Coronary artery (tissue), 2 donors: ENCODE measurements around the gene HCRT.
A peak's percentile ranks its signal among the peaks of the same experiment; 100 is the strongest.

Source experiments
- DNase-seq: peaks from one replicate; pipeline ENCODE4 v3.0.0-alpha.2; 2017; ENCODE audit warnings: low spot score
- H3K27ac ChIP-seq, 2 donors: fragments of 200-600 bp; sonication (generic); one replicate each; pipeline ENCODE4 v1.5.1; 2016 to 2019
- H3K4me3 ChIP-seq: fragments of 200-600 bp; sonication (generic); 2 replicates; pipeline ENCODE4 v1.5.1; 2016; ENCODE audit warnings: mild to moderate bottlenecking, moderate library complexity
- CTCF ChIP-seq: fragments of 200-600 bp; sonication (generic); IDR thresholded peaks from one replicate; pipeline ENCODE4 v1.5.1; 2019; ENCODE audit warnings: antibody characterized with exemption

HCRT gene

GRCh38 chr17:42184713-42185620, at the start of gene HCRT:
HCRT (minus strand) TSS chr17:42185452; CDS start chr17:42185365, 87 bp downstream.
- TF ChIP-seq CTCF: no peak
- Histone ChIP-seq H3K4me3 (peak within 1 kb of the TSS; percentile 79), H3K27ac (peak within 1 kb of the TSS; percentile 45 to 81)
- no peak for DNase-seq

- H3K4me3 ChIP-seq: no peak overlapping the region
- H3K27ac ChIP-seq: no peak overlapping the region
- TF ChIP-seq CTCF: no peak
- no peak for DNase-seq
Observed at GRCh38 chr17:42233994-42234393, 48.7 kb upstream of the HCRT start.

- no peak for TF ChIP-seq CTCF
- DNase-seq: no peak
- Histone ChIP-seq H3K27ac (no peak overlapping the region), H3K4me3 (no peak overlapping the region)
Observed at GRCh38 chr17:42233156-42233555, 47.9 kb upstream of the HCRT start.

GRCh38 chr17:42230225-42230624, 45.0 kb upstream of the HCRT start:
- DNase-seq: no peak
- TF ChIP-seq CTCF: no peak

GRCh38 chr17:42227849-42228700, 42.8 kb upstream of the HCRT start:
- DNase-seq: no peak
- Histone ChIP-seq H3K27ac (peak overlapping the region in 1 of 2 donors; percentile 31), H3K4me3 (no peak overlapping the region)
- TF ChIP-seq CTCF: no peak

More at GRCh38 chr17:42230225-42230624, 45.0 kb upstream of the HCRT start:
- Histone ChIP-seq H3K27ac (no peak overlapping the region), H3K4me3 (no peak overlapping the region)

GRCh38 chr17:42225646-42226045, 40.4 kb upstream of the HCRT start:
- TF ChIP-seq CTCF: no peak
- Histone ChIP-seq H3K4me3 (no peak overlapping the region), H3K27ac (no peak overlapping the region)
- no peak for DNase-seq
